Vagina (tissue), 2 donors: ENCODE data around the gene TINAGL1.

ENCODE experiments used
- POLR2A ChIP-seq, 2 donors: fragments of 450-650 bp; IDR thresholded peaks; one replicate each; pipeline ENCODE4 v1.6.1; 2017; ENCODE audit warnings: antibody characterized with exemption in 2 of 2, mild to moderate bottlenecking in 2 of 2, moderate library complexity in 2 of 2
- POLR2AphosphoS5 ChIP-seq, 2 donors: sonication (generic); formaldehyde crosslinking; IDR thresholded peaks; one replicate each; pipeline ENCODE4 v1.9.0; 2017; ENCODE audit warnings: antibody characterized with exemption in 2 of 2, mild to moderate bottlenecking in 2 of 2, low read depth in 1 of 2; ENCODE audit not compliant: insufficient read depth in 1 of 2
- TF ChIP-seq, protein P1 (sequence below), 3 experiments: fragments of 450-650 bp in 2 of 3; fragments of 200-600 bp in 1 of 3; sonication (generic) in 1 of 3; IDR thresholded peaks; one replicate each; pipeline ENCODE4 v1.5.1; 2017 to 2019; ENCODE audit warnings: antibody characterized with exemption in 3 of 3, mild to moderate bottlenecking in 2 of 3, moderate library complexity in 2 of 3

DNA sequence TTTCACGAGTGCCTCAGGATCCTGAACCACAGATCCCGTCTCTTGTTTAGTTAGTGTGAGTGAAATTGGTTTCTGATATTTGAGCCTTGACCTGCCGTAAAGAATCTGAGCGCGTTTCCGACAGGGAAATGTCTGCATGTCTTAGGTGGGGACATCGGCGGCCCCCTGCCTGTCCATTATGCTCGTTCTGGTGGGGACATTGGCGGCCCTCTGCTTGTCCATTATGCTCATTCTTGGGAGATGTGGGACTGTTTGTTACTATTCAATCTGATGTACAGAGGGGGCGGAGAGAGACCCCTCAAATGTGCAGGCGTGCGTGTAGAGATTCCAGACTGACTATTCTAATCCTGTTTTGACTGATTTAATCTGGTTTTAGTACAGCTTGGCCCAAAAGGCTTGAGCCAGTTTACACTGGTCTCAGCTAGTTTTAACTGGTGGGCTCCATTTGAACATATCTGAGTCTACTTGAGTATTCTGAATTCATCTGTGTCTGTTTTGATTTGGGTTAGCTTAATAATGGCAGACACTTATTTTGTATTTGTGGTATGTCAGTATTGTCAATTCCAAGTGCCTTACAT, 6.6 kb upstream of the TINAGL1 start:
- TF ChIP-seq, protein P1, sequence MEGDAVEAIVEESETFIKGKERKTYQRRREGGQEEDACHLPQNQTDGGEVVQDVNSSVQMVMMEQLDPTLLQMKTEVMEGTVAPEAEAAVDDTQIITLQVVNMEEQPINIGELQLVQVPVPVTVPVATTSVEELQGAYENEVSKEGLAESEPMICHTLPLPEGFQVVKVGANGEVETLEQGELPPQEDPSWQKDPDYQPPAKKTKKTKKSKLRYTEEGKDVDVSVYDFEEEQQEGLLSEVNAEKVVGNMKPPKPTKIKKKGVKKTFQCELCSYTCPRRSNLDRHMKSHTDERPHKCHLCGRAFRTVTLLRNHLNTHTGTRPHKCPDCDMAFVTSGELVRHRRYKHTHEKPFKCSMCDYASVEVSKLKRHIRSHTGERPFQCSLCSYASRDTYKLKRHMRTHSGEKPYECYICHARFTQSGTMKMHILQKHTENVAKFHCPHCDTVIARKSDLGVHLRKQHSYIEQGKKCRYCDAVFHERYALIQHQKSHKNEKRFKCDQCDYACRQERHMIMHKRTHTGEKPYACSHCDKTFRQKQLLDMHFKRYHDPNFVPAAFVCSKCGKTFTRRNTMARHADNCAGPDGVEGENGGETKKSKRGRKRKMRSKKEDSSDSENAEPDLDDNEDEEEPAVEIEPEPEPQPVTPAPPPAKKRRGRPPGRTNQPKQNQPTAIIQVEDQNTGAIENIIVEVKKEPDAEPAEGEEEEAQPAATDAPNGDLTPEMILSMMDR (IDR thresholded peaks at IDR 0.05): no peak
- TF ChIP-seq POLR2AphosphoS5 (IDR thresholded peaks at IDR 0.05; ENCODE audit: insufficient read depth in 1 of 2, low read depth in 1 of 2): no peak
- TF ChIP-seq POLR2A (IDR thresholded peaks at IDR 0.05): no peak
